ENCODE results near the gene AGL.

AGL gene

GRCh38 chr1:99849744-99850458 lies at the start of gene AGL:
Gene AGL, plus strand, starts transcription at chr1:99850361. Its CDS starts 682 bp downstream, at chr1:99851043.
- H3K36me3 ChIP-seq (ENCODE audit: control insufficient read depth, low read length) = peaks cover 13% of the 10 kb centered on the region

GRCh38 chr1:99801584-99801983 lies 48.6 kb upstream of the AGL start:
- Histone ChIP-seq H3K36me3 (ENCODE audit: control insufficient read depth, low read length) (no peaks in the 10 kb centered on the region), H4K20me1 (ENCODE audit: control insufficient read depth, insufficient read depth, low read depth, low read length) (no peaks in the 10 kb centered on the region), H3K4me1 (ENCODE audit: control insufficient read depth, low read length) (no peaks in the 10 kb centered on the region), H3K4me2 (ENCODE audit: low read length) (no peak overlapping the region), H3K79me2 (ENCODE audit: control insufficient read depth, low read length) (no peaks in the 10 kb centered on the region), H3F3A (ENCODE audit: control insufficient read depth, insufficient read depth) (no peaks in the 10 kb centered on the region), H3K9me3 (ENCODE audit: control insufficient read depth, insufficient read depth, low read length) (no peaks in the 10 kb centered on the region), H3K4me3 (ENCODE audit: low read length) (no peak overlapping the region), H3K27me3 (ENCODE audit: control insufficient read depth, low read length) (peaks cover 20% of the 10 kb centered on the region), H3K9me2 (replicated peaks; ENCODE audit: control insufficient read depth, low read length) (no peaks in the 10 kb centered on the region), H3K27ac (ENCODE audit: low read depth, low read length) (no peak overlapping the region)
- no peak for TF ChIP-seq CTCF (IDR thresholded peaks at IDR 0.05; ENCODE audit: low read depth, low read length, poor library complexity, severe bottlenecking)
- TF ChIP-seq EZH2phosphoT487 (IDR thresholded peaks at IDR 0.05; ENCODE audit: borderline replicate concordance, low read length) = no peak

More at GRCh38 chr1:99849744-99850458, at the start of gene AGL:
- peak within 1 kb of the TSS; percentile 88 for H3K4me2 ChIP-seq (ENCODE audit: low read length)
- H3K9me3 ChIP-seq (ENCODE audit: control insufficient read depth, insufficient read depth, low read length) = no peaks in the 10 kb centered on the region
- H3K9me2 ChIP-seq (replicated peaks; ENCODE audit: control insufficient read depth, low read length) = no peaks in the 10 kb centered on the region
- H3F3A ChIP-seq (ENCODE audit: control insufficient read depth, insufficient read depth) = no peaks in the 10 kb centered on the region
- no peaks in the 10 kb centered on the region for H4K20me1 ChIP-seq (ENCODE audit: control insufficient read depth, insufficient read depth, low read depth, low read length)
- H3K4me3 ChIP-seq (ENCODE audit: low read length) = peak within 1 kb of the TSS; percentile 92
- TF ChIP-seq CTCF (IDR thresholded peaks at IDR 0.05; ENCODE audit: low read depth, low read length, poor library complexity, severe bottlenecking) (no peak), EZH2phosphoT487 (IDR thresholded peaks at IDR 0.05; ENCODE audit: borderline replicate concordance, low read length) (no peak)
- H3K27ac ChIP-seq (ENCODE audit: low read depth, low read length) = peak within 1 kb of the TSS; percentile 55
- peaks cover 26% of the 10 kb centered on the region for H3K4me1 ChIP-seq (ENCODE audit: control insufficient read depth, low read length)
- no peaks in the 10 kb centered on the region for H3K27me3 ChIP-seq (ENCODE audit: control insufficient read depth, low read length)
- peaks cover 18% of the 10 kb centered on the region for H3K79me2 ChIP-seq (ENCODE audit: control insufficient read depth, low read length)

- Histone ChIP-seq H3K79me2 (ENCODE audit: control insufficient read depth, low read length) (no peaks in the 10 kb centered on the region), H4K20me1 (ENCODE audit: control insufficient read depth, insufficient read depth, low read depth, low read length) (no peaks in the 10 kb centered on the region), H3K27me3 (ENCODE audit: control insufficient read depth, low read length) (peaks cover 21% of the 10 kb centered on the region), H3K9me3 (ENCODE audit: control insufficient read depth, insufficient read depth, low read length) (no peaks in the 10 kb centered on the region), H3K36me3 (ENCODE audit: control insufficient read depth, low read length) (no peaks in the 10 kb centered on the region), H3K4me3 (ENCODE audit: low read length) (no peak overlapping the region), H3K4me1 (ENCODE audit: control insufficient read depth, low read length) (peaks cover 15% of the 10 kb centered on the region), H3K9me2 (replicated peaks; ENCODE audit: control insufficient read depth, low read length) (no peaks in the 10 kb centered on the region), H3K4me2 (ENCODE audit: low read length) (no peak overlapping the region), H3F3A (ENCODE audit: control insufficient read depth, insufficient read depth) (no peaks in the 10 kb centered on the region), H3K27ac (ENCODE audit: low read depth, low read length) (no peak overlapping the region)
- no peak for TF ChIP-seq CTCF (IDR thresholded peaks at IDR 0.05; ENCODE audit: low read depth, low read length, poor library complexity, severe bottlenecking)
- no peak for TF ChIP-seq EZH2phosphoT487 (IDR thresholded peaks at IDR 0.05; ENCODE audit: borderline replicate concordance, low read length)
These were observed 43.3 kb upstream of the AGL start for GRCh38 chr1:99806882-99807281.
